Stimulated activated CD4-positive, alpha-beta T cell treated with anti-CD3 and anti-CD28 coated beads, Interleukin-2, amount 100 ng/mL, for 48 hours (primary cell): ENCODE measurements around the gene FERMT3.
A peak's percentile ranks its signal among the peaks of the same experiment; 100 is the strongest.
"Not testable (repeated sequence)": the region's sequence is repeated elsewhere in the genome, so short reads cannot be mapped to it uniquely, and the experiment has no call there.

ENCODE experiments used
- DNase-seq, 2 donors: peaks; one replicate each; pipeline ENCODE4 v3.0.0-alpha.2; 2020

The FERMT3 gene

DNA sequence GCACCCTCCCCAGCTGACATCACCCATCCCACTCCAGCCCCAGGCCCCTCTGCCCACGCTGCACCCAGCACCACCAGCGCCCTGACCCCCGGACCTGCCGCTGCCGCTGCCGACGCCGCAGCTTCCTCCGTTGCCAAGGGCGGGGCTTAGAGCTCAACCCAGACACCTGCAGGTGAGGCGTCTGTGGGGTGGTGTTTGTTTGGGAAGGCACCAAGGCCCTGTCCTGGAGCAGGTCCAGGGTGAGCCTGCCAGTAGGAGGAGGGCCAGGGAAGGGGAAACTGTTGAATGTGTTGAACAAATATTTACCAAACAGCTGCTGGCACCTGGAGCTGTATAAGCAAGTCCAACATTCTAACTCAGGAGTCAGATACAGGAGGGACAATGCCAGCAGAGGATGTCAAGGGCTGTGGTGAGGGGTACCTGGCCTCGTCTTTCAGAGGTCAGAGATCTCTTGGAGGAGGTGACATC lies 31.0 kb downstream of the FERMT3 start:
- no peak for DNase-seq

DNA sequence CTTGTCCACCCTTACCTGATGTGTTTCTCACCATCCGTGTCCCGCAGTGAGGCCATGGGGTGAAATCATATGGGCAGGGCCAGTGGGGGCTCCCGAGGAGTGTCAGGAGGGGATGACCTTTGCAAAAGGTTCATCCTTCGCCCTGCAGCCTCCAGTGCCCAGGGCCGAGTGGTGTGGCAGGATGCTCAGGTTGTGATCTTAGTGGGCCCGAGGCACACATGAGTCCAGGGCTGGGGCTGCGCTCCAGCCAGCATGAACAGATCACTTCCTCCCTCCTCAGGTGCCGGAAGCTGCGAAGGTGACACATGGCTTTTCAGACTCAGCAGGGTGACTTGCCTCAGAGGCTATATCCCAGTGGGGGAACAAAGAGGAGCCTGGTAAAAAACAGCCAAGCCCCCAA lies 31.6 kb downstream of the FERMT3 start:
- DNase-seq, result no peak

DNA sequence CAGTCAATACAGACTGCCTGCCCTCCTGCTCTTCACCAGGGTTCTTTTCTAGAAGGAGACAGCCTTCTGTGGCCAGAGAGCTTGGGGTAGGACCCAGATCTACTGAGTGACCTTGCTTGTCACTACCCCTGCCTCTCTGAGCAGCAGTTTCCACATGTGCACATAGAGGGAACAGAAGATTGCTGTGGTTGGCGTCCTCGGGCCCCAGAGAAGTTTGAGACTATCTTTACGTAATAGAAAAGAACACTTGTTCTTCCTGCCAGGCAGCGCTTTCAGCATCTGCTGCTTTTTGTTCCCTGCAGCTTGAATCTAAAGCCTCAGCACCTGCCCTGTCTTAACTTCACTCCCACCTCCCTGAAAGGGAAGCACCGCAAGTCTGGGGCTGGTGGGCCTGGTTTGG lies 32.5 kb downstream of the FERMT3 start:
- DNase-seq, result no peak

DNA sequence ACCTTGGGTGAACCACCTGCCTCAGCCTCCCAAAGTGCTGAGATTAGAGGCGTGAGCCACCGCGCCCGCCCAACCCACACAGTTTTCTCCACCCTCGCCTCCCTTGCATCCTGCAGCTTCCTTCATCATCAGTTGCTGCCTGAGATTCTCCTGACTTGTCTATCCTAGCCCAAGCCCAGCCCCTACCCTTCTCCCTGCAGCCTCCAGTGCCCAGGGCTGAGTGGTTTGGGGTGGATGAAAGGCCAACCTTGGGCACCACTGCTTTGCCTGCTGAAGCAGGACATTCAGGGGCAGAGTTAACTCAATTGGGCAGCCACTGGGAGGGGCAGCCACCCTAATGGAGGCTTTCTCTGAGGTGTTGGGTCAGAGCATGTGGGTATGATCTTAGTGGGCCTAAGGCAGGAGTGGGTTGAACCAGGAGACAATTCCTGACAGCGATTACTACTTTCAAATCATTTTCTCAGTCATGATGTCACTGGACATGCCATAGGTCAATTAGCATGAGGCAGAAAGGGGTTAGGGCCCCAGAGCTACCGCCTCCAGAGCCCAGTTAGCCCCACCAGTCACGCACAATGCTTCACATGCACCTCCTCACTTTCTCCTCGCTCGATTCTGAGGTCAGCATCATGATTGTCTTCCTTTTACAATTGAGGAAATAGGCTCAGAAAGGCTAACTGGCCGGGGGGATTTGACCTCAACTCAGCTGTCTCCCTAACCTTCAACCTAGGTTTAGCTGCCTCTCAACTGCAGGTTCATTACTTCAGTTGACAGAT lies 33.3 kb downstream of the FERMT3 start:
- no peak for DNase-seq

DNA sequence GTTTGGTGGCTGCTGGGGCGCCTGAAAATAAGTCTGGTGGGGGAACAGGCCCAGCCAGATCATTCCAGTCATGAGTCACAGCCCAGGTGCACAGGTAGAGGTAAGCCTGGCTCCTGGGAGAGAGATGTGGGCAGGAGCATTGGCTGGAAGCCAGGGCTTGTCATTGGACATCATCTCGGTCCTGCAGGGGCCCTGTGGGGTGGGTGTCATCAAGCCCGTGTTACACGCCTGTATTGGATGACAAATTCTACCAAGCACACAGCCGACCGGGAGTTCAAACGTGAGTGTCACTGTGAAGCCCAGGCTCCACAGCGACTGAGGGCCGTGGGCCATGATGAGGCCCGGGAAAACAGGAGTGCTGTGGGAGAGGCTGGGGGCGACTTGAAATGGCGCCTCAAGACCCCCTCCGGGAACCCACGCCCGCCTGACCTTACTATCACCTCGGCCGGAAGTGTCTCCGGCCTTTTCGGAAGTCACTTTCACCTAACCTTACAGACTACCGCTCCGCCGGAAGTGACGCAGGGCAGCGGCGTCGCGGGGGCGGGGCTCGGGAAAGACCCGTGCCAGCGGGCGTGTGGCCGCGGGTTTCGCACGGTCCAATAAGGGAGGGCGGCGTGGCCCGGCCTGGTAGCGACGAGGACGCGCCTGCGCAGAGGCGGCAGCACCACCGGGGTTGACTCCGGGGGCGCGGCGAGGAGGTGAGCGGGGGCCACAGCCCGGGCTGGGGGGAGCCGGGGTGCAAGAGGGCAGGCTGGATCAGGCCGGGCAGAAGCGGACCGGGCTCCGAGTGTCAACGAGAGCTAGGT lies 34.1 kb downstream of the FERMT3 start, which contains the start of gene FKBP2:
TSS of gene FKBP2 (plus strand) at position 661 of the 806 bp plus-strand sequence. CDS start 1,293 bp downstream, outside the sequence.
- DNase-seq, result peak; percentile 97 to 98

DNA sequence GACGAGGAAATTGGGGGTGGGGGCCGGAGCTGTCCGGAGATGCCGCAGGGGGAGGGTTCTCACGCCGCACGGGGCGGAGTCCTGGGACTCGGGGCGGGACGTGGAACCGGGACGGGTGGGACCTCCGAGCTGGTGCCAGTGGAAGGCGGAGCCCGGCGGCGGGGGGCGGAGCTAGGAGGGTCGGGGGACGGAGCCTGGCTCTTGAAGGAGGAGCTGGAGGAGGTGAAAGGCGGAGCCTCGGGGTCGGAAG lies 34.6 kb downstream of the FERMT3 start:
- peak in 1 of 2 donors; percentile 100 for DNase-seq

DNA sequence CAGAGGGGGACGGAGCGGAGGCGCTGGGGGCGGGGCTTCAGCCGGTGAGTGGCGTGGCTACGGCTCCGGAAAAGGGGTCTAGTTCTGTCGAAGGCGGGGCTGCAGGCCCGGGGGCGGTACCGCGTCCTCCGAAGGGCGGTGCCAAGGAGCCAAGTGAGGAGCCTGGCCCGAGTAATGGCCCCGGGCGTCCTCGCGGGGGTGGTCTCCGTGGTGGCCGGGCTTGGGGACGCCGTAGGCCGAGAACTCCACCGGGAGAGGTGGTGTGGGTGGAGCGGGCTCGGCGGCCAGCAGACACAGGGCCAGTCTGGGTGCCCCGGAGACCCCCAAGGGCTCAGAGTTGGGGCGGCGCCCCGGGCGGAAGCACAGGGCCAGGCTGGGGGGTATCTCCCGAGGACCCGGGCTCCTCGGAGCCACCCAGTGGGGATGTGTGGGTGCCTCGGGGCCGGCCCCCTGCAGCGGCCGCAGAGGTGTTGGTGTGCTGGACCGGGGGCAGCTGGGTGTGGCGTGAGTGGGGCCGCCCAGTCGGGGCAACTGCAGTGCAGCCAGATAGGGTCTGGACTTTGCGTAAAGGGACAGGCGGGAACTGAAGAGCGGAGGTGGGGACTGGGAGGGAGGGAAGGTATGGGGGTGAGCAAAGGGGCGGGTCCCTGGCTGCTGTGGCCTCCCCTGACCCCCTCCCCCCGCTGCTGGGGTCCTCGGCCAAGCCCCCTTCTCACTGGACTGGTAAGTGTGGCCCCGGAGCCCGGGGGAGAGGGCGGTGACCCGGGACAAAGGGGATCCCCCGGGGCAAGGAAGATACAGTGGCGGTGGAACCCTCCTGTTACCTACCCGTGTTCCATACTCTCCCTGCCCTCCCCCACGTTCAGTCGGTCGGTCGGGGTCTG lies 35.2 kb downstream of the FERMT3 start:
- peak in 1 of 2 donors; percentile 100 for DNase-seq

DNA sequence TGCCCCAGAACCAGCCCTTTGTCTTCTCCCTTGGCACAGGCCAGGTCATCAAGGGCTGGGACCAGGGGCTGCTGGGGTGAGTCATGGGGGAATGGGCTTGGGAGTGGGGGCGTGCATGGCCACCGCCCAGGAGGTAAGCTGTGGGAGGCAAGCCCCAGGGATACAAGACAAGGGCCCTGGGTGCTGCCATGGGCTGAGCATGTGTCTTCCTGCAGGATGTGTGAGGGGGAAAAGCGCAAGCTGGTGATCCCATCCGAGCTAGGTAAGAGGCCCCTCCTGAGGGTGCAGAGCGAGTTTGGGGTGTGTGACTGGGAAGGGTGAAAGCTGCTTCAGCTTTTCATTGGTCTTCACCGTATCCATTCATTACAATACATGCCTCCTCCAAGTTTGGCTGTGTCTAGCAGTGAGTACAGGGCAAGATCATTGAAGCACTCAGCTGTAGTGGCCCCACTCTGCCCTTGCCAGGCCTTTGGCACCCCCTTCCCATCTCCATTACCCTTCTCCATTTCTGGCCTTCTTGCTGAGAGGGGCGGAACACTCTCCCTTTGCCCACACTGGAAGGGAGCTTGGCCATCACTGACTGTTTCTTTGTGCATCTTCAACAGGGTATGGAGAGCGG lies 36.8 kb downstream of the FERMT3 start:
- DNase-seq, result no peak

DNA sequence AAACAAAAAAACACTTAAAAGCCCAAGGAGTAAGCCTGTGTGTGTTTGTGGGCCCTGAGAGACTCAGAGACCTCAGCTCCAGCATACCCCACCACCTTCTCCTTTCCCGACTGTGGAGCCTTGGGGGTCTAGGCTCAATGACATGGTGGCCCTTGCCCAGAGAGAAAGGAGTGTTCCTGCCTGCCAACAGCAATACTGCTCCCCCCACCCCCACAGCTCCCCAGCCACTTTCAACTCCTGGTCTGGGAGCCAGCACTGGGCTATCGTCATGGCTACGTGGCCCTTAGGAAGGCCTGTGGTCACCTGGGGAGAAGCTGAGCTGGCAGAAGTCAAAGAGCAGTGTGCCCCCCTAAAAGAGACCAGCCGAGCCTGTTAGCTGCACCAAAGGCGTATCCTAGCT lies 37.6 kb downstream of the FERMT3 start:
- DNase-seq, result no peak

DNA sequence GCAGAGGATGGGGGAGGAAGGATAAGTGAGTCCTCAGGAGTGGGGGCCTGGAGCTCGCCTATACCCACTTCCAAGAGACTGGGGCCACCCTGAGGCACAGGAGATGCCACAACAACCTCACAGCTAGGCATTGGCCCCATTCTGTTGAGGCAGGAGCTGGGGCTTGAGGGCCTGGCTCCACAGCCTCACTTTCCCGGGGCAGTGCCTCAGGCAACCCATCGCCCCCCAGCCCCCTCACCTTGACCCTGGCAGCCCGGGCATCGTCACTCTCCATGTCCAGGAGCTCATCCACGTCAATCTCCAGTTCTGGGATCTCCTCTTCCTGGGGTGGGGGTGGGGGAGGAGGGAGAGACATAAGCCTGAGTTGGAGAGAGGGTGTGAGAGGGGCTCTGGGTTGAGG lies 38.4 kb downstream of the FERMT3 start:
- DNase-seq, result no peak

DNA sequence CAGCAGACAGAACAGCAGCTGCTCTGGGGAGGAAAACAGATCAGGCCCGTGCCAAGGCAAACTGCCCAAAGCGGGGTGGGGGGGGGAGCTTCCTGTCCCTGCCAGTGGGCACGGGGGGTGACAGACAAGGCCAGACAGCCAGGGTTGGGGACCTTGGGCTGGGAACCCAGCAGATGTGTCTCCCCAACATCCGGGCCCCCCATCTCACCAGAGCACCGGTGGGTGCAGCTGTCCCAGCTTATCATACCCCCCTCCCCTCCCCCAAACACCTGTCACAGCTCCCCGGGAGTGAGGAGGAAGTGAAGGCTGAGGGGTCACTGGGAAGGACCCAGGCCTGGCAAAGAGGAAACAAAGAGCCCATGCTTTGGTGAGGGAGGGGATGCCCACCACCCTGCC lies 38.9 kb downstream of the FERMT3 start:
- no peak for DNase-seq

DNA sequence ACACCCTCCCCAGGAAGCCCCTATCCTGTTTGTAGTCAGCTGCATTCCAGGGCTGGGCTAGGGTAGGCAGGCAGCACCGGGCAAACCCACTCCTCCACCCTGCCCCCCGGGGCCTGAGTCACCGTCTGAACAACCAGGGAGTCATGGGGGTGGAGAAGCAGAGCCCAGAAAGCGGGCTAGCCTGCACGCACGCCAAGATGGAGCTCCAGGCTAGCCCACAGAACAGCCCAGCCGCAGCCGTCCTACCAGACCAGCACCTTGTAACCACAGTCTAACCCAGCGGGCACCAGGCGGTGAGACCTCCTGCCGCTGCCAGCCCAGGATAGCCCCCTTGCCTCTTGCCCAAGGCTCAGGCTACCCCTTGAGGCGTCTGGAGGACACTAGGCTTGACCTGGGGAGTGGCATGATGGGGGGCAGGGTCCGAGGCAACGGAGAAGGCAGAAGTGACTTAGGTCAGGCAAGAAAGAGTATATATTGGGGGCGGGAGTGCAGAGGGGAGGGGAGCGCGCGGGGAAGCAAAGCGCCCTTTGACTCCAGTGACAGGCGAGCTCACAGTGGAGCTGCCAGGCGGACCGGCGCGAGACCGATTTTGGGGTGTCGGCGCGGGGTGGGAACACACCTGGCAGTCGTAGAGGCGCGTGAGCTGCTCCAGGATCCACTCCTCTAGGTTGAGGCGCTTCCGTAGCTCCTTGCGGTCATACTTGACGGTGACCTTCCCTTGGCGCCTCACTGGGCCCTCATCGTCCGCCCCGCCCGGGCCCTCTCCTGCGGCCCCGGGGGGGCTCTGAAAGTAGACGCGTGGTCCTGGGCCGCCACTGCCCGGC lies 39.5 kb downstream of the FERMT3 start:
- peak; percentile 68 to 69 for DNase-seq

DNA sequence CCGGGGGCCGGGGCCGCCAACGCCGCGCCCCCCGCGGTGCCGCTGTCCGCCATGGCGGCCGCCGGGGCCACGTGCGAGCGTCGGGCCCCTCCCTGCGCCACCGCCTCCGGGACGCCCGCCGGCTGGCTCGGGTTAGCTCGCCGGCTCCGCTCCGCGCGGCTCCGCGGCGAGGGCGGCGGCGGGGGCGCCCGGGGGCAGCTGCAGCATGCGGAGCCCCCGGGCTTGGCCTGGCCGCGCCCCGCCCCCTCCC lies 40.0 kb downstream of the FERMT3 start:
- DNase-seq, result not testable (repeated sequence)

DNA sequence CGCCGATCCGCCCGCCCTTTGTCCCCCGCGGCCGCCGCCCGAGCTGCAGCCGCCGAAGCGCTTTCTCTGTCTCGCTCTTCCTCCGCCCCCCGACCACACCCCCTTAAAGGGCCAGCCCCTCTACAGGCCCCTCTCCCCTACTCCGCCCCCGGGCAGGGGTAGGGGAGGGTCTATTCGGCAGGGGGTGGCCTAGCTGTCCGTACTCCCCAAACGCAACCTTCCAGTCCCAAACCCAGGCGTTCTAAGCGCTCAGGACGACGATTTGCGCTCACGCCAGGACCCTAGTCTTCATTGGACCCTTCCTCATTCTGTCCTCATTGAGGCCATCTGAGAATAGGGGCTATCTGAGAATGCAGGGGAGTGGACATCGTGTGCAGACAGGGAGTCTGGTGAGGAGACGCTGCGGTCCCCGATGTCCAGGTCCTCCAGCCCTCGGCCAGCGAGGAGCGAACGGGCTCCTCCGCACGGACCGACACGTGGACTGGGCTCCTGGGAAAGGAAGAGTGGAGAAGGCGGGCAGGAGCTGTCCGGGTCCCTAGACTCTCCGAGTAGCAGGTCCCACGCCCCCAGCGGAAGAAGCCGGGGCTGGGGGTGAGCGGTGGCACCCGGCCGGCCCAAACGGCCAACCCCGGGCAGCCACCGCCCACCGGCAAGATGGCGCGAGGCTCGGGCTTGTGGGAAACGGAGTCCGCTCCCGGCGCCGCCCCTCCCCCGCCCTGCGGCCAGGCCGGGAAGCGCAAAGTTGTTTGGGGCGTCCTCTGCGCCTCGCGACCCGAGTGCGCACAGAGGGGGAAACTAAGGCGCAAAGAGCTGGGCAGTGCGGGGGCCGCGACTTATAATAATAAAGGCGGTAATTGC lies 40.6 kb downstream of the FERMT3 start, which contains the start of gene PPP1R14B:
TSS of gene PPP1R14B (minus strand) at position 73 of the 858 bp plus-strand sequence. CDS start 270 bp downstream, outside the sequence.
- DNase-seq, result peak; percentile 74 to 80

DNA sequence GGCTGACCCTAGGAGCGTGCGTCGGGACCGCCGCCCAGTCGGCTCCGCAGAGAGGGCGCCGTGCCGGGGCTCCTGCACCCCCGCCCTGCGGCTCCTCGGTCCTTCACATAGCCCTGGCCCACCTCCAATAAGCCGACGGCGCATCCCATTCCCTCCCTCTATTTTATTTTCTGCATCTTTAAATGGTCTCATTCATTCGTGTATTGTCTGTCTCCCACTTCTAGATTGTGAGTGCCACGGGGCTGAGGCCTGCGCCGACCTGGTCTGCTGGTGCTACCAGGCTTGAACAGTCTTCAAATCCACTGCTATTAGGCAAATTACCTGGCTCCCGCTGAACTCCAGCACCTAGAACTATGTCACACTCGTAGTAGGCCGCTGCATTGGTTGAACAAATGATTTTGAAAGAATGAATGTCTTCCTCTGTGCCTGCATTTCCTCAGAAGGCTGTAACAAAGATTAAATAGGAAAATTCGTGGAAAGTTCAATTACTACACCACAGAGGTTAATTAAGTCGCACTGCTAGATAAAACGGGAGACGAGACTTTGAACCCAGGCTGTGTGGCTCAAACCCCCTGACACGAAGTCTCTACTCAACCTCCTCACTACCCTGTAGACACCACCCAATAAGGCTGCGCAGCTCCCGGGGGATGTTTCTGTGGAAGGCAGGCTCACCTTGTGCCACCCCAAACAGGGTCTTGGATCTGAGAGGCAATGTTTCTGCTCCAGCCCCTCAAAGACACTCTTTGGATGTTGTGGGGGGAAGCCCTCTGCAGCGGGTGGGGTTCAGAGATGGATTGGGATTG lies 41.4 kb downstream of the FERMT3 start:
- DNase-seq, result no peak

DNA sequence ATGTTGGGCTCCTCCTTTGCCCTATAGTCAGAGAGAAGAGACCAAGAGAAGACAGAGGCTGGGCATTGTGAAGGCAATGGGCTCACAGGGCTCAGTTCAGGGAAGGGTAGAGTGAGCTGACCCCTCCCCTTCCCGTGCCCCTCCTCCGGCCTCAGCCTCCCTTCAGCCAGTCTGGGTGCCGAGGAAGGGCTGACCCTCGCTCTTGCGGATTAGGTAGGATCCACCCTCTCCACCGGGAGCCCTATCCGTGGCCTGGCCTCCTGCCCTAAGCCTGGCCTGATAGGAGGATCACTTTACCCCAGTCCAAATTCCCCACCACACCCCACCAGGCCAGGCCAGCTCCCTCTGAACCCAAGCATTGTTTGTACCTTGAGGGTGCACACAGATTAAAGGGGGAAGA lies 42.1 kb downstream of the FERMT3 start:
- no peak for DNase-seq

DNA sequence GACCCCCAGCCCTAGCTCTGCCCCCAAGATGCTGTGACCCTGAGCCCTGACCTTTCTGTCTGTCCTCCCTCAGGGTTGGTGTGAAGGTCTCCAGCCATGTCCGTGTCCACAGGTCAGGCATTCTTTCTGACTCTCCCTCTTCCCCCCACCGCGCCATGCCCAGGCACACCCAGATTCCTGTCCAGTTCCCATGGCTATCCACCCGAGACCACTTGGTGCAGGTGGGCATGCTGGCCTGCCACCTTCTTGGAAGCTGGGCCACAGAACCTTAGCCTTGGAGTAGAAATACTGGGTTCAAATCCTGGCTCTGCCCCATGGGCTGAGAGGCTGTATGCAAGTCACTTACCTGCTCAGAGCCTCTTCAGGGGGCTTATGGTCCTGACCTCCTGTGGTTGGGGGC lies 42.5 kb downstream of the FERMT3 start:
- DNase-seq, result no peak

DNA sequence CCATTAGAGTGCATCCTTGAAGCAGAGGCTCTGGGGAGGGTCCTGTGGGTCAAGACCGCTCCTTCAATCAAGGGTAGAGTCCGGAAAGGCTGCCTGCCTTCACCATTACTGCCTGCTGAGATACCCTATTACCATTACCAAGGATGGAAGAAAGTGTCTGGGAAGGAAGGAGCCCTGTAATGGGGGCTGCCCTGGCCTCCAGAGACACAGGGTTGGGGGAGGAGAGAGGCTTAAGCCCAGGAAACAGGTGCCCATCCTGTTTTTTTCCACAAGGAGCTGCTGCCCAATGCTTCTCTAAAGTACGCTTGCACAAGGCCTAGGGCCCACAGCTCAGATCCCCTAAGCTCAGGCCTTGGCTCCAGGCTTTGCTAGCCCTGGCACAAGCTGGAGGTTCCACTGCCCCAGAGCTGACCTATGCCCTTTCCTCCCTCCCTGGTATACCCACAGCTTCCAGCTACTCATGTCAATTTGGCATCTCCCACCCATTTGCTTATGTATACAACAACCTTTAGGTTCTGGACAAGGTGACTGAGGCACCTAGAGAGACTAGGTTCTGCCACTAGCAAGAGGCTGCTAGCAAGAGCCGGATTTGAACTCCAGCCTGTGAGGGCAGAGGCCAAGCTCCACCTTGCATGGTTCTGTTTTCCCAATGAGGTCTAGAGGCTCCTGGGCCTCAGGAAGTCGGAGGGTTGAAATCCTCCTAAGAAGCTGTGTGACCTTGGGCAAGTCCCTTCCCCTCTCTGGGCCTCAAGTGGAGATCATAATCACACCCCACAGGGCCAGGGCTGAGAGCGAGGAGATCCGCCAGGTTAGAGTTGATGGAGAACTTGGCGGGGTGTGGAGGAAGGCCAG lies 43.3 kb downstream of the FERMT3 start:
- no peak for DNase-seq

DNA sequence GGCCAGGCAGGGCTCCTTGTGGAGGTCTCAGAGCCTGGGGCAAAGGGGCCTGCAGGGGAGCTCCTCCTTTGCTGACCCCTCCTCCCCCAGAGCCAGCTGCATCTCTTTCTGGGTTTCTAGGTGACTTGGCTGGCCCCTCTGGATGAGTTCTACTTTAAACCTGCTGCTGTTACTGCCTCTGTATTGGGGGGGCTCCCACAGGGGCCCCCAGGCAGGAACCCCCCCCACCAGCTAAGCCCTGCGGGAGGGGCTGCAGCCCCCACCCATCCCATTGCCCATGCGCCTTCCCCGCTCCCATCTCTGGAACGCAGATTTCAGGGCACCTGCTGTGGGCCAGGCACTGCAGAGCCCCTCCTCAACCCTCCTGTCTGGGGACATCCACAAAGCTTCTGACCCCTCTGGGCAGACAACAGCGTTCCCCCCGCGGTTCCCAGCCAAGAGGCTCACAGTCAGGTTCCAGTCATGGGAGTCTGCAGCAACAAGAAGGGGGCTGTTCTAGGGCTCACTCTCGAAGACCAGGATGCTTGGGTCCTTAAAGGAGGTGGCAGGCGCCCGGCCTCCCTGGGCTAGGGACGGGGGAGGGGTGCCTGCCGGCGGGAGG lies 44.0 kb downstream of the FERMT3 start:
- no peak for DNase-seq
